NCI-H2081 treated with DMSO at 0.1 percent for 48 hours (cell line): ENCODE results near the gene KRR1.
"Not testable (repeated sequence)": the region's sequence is repeated elsewhere in the genome, so short reads cannot be mapped to it uniquely, and the experiment has no call there.

Experiments
- DNase-seq: peaks from one replicate; lab custom pipeline; 2025; lab: John Stamatoyannopoulos, UW

KRR1 gene

DNA sequence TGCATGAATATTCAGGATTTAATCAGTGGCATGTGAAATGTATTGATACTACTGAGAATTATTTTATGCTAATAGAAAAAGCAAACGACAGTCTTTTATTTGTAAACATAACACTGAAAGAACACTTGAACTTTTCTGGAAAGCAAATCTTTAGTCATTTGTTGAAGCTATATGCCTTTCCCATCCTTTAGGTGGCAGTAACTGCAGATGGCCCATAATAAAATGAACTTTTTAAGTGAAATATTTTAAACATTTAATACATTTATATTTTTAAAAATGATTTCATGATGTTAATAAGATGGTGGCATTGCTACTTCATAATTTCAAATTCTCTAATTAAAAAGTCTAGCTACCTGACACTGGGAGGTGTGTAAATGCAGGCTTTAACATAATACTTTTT is 13.9 kb upstream of the KRR1 start:
- DNase-seq, result no peak

DNA sequence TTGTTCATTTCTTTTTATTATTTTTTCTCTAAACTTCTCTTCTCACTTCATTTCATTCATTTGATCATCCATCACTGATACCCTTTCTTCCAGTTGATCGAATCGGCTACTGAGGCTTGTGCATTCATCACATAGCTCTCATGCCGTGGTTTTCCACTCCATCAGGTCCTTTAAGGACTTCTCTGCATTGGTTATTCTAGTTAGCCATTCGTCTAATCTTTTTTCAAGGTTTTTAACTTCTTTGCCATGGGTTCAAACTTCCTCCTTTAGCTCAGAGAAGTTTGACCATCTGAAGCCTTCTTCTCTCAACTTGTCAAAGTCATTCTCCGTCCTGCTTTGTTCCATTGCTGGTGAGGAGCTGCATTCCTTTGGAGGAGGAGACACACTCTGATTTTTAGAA is 10.7 kb upstream of the KRR1 start:
- not testable (repeated sequence) for DNase-seq

DNA sequence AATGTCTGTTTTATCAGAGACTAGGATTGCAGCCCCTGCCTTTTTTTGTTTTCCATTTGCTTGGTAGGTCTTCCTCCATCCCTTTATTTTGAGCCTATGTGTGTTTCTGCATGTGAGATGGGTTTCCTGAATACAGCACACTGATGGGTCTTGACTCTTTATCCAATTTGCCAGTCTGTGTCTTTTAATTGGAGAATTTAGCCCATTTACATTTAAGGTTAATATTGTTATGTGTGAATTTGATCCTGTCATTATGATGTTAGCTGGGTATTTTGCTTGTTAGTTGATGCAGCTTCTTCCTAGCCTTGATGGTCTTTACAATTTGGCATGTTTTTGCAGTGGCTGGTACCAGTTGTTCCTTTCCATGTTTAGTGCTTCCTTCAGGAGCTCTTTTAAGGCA is 9.8 kb upstream of the KRR1 start:
- not testable (repeated sequence) for DNase-seq

DNA sequence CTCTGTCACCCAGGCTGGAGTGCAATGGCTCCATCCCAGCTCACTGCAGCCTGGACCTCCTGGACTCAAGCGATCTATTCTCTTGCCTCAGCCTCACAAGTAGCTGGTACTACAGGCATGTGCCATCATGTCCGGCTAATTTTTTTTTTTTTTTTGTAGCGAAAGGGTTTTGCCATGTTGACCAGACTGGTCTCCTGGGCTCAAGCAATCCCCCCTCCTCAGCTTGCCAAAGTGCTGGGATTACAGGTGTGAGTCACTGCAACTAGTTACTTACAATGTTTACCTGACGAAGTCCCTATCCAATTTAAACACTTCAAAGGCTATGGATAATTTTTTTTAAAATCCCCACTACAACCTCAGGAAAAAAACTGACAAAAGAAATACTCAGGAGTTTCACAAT is 1.8 kb downstream of the KRR1 start:
- no peak for DNase-seq

DNA sequence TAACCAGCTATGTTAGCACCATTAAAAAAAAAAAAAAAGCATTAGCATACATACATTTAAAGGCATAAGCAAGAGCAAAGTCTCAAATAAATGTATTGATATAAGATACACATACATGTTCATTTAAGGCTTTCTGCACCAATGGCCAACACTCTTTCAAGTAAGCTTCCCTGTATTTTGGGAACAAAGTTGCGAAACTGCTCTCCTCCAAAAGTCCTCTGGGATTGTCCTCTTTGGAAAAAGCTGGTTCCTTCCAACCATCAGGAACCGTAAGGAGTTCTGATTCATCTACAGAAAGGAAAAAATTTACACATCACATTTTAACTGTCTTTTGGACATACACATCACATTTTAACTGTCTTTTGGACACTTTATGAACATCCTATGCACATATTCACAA is 3.2 kb downstream of the KRR1 start:
- no peak for DNase-seq

DNA sequence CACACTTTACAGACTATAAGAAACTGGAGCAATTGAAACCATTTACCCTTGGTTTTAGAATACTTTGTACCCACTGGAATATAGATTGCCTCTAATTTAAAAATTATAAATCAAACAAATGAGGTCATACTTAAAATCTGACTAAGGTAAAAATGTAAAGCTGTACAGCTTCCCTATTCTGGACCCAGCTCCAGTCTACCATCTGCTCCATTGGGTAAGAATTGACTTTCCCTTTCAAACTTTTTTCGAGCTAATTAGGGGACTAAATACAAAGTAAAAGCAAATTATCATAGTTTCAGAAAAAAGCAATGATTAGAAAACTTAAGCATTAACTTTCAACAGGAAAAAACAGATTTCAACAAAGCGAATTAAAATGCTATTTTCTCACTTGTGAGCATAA is 4.3 kb downstream of the KRR1 start:
- no peak for DNase-seq

DNA sequence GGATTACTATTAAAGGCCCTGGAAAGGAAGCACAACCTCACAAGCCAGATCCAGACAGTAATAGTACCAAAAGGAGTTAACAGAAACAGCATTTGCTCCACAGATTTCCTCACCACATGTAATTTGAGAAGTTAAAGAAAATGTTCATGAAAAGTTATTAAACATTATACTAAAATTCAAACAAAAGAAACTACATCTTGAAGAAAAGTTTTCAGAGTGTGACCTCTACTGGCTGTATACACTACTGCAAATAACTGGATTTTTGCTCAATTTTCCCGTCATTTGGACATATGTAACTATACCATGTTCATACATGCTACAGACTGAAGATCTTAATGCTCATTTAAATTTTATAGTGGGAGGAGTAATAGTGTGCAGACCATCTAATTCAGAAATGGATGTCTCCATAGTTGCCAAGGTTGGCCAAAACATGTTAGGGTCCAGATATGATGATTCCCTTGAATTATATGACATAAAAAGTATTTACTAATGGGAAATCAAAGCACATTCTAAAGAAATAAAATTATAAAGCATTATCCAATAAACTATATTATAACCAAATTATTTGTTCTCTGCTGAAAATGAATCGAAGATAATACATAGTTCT is 5.6 kb downstream of the KRR1 start:
- no peak for DNase-seq

DNA sequence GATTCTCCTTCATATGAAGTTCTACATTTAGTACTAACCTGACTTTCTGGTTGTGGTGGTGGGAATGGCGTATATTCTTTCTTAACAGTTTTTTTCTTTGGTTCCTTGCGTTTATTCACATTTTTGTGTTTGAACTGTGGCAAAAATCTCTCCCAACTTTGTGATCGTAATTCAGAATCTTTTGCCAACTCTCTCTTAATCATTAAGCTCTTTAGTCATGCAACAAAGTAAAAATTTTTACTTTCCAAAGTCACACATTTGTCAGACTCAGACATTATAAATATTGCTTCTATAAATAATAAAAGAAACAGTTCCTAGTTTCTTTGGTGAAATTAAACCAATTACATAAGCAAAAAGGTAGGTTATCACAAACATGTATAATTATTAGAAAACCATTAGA is 7.5 kb downstream of the KRR1 start:
- DNase-seq, result no peak

DNA sequence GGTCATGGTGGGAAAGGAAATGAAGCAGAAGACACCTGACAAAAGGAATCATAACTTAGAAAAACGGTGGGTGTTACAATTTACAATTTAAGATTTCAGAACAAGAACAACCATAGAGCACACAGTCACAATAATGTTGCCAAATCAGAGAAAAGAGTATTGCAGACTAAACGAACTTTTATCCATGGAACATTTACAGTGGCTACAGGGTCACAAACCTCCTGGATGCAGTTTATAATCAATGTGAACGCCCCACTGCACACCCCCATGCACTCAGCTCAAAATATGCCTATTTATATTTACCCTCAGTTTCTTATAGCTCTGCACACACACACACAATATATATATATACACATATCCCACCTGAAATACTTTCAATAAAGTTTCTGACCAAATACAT is 8.0 kb downstream of the KRR1 start:
- no peak for DNase-seq

DNA sequence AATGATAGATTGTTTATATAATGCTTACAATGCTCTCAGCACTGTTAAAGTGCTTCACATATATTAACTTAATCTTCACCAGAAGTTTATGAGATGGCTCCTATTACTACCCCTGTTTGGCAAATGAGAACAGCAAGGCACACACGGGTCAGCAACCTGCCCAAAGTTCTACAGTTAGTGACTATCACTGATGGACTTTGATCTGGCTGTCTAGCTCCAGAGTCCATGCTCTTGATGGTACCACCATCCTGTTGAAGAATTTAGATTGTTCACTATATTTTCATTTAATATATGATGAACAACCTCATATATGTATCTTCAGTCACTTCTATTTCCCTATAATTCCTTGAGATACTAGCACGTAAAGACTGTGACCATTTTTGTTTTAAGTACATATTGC is 20.2 kb downstream of the KRR1 start:
- DNase-seq, result no peak

DNA sequence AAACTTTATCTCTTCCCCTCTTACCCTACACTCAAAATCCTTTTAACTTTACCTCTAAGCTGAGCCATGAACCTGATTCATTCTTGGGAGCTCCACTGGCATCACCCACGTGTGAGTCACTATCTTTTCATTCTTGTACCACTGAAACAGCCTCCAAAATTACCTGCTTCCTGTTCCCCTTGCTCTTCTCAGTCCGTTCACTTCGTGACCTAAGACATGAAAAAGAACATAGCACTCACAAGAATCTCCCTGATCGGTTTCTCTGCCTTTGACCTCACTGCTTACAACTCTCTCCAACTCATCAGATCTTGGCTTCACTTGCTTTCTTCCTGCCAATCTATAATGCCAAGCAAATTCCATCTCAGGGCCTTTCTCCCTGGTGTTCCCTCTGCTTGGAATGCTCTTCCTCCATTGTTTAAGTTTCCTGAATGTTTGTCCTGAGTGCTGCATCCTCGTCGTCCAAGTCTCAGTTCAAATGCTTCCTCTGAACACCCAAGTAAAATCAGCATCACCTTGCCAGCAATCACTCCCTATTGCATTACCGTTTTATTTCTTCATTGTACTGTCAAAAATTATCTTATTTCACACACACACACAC is 21.7 kb downstream of the KRR1 start:
- no peak for DNase-seq

DNA sequence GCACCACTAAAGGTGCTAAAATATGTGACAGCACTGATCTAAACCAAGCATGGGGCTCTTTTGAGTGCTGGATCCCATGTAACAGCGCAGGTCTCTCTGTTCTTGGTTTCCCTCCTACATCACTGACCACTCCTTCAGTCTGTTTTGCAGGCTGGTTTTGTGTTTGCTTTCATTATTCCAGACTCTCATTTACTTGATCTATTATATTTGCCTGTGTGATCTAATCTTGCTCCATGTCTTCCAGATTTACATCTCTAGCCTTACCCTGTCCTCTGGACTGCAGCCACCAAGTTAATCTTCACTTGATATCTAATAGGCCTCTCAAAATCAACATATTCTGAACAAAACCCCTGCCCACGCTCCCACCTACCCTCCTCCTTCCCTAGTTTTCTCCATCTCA is 22.2 kb downstream of the KRR1 start:
- DNase-seq, result no peak

DNA sequence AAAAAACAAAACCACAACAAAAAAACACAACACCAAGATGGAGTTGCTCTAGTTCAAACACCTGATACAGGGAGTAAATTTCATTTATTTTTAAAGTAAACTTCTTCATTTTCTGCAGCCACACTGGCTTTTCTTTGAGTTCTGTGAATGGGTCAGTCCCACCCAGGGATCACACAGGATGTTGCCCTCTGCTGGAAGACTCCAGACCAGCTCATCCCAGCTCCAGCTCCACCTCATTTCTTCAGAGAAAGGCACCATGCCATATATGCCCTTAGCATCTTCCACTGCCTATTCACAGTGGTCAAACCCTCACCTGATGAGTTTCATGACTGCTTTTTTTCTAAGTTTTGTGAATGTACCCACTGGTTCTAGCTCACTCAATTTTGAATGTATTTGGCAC is 22.9 kb downstream of the KRR1 start:
- DNase-seq, result no peak

DNA sequence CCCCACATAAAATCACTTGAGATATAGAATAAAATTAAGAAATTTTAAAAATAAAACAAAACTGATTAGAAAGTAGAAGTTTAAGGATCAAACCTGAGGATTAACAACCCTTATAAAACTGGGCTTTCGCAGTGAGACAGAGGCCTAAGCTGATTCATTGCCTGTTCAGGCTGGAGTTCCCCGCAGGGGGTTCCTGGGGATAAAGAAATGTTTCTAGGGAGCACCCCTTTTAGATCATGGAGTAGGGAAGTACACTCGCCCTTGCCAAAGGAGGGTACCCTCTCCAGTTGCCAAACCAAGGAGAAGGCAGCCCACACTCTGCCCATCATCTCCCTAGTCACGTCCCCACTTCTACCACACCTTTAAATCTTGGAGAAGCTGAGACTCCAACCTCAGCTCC is 24.1 kb downstream of the KRR1 start:
- no peak for DNase-seq

DNA sequence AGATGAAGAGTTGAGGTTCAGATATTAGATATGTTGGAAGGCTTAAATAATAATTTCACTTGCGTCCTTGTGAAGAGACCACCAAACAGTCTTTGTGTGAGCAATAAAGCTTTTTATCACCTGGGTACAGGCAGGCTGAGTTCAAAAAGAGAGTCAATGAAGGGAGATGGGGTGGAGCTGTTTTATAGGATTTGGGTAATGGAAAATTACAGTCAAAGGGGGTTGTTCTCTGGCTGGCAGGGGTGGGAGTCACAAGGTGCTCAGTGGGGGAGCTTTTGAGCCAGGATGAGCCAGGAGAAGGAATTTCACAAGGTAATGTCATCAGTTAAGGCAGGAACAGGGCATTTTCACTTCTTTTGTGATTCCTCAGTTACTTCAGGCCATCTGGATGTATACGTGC is 27.0 kb downstream of the KRR1 start:
- DNase-seq, result not testable (repeated sequence)

DNA sequence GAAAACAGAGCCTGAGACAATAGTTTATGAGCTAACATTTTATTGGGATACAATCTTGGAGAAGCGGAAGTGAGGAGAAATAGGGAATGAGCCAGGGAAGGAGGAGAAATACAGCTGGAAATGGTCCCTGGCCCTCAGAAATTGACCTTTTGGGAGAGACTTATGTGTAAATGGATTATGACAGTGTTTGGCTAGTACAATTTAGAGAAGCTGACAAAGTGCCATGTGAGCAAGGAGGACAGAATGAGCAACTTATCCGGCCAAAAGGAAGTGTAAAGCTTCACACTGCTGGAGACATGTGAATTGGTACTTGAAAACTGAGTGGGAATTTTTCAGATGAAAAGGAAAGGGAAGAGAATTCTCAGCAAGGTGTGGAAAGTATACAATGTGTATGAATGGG is 28.0 kb downstream of the KRR1 start:
- no peak for DNase-seq

DNA sequence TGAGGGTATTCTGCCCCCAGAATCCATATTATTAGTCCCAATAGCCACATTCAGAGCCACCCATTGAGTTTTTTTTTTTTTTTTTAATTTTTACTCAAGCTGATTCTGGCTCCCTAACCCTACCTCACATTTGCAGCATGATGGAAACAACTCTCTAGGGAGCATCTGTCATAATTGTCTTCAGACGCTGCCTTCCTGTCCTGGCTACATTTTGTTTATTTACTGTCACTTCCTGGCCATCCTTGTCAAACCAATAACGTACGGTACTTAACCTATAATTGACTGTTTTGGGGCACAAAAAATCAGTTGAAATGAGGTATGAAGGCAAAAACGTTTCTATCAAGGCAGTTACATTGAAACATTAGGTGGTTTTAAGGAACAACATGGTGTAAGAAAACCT is 28.8 kb downstream of the KRR1 start:
- no peak for DNase-seq

DNA sequence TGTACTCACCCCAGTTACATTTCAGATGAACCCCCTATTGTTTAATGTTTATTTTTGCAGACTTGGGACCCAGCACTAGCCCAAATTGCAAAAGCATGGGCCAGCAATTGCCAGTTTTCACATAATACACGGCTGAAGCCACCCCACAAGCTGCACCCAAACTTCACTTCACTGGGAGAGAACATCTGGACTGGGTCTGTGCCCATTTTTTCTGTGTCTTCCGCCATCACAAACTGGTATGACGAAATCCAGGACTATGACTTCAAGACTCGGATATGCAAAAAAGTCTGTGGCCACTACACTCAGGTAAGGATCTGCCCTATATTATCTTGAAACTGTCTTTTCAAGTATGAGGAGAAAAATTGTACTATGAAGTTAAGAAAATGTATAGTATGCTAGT is 29.6 kb downstream of the KRR1 start:
- no peak for DNase-seq

DNA sequence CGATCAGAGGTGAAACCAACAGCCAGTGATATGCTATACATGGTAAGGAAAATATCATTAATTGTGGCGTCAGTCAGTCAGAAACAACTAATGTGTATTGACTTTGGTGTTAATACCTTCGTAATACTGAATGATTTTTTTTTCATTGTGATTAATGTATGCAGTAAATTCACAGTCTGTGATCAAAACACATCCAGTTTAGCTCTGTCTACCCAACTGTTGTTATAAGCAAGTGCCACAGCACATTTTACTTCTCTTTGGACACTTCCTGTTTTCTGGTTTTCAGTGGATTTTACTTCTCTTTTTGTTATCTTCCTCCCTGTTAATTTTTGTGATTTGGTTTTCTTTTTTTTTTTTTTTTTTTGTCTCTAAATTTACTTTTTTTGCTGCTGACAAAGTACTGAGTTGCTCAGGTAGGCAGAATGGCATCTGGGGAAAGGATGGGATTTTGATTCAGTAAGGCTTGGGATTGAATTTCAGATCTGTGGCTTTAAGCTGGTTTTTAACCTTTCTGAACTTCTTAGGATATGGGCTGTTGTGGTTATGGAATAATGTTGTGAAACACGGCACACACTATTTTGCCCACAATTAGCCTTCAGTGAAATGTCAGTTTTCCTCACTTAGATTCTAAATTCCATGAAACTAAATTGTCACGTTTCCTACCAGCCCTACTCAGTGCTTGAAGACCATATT is 30.2 kb downstream of the KRR1 start:
- DNase-seq, result no peak

DNA sequence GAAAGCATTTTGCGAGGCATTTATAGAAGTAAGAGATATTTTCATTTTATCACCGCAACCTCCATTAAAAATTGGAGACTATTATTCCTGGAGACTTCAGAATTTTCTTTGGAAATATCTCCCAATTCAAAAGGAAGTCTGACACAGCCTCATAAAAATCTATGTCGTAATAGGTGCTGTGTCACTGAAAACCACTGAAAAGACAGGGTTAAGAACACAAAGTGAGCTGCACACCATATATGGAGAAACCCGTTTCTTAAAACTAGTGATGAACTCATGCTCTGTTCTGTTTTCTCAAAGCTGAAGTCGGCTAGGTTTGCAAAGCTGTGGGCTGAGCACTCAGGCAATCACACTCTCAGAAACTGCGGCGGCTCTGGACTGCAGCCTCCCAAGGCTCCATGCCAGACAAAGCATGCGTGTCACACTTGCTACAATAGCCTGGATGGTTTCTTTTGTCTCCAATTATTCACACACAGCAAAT is 30.9 kb downstream of the KRR1 start, which contains the start of gene GLIPR1:
TSS of gene GLIPR1 (plus strand) at position 287 of the 481 bp plus-strand sequence. CDS start at position 413, 126 bp downstream.
- DNase-seq, result no peak

DNA sequence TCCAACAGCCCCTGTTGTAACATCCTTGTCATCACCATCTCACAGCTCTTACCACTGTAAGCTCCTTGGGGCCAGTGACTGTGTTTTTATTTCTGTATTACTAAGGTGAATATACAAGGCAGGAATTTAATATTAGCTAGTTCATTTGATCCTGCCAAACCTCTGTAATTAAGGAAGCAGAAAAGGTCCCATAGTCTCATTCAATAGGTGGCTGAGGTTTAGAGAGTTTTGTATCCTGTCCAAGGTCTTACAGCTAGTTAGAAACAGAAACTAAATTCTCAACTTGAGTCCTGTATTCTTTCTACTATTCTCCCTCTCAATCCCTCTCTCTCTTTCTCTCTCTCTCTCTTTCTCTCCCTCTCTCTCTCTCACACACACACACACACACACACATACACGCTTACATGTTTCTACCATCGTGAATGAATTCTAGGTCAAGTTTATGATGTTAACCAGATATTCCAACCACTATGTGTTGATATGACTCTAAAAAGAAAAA is 31.4 kb downstream of the KRR1 start:
- DNase-seq, result no peak

DNA sequence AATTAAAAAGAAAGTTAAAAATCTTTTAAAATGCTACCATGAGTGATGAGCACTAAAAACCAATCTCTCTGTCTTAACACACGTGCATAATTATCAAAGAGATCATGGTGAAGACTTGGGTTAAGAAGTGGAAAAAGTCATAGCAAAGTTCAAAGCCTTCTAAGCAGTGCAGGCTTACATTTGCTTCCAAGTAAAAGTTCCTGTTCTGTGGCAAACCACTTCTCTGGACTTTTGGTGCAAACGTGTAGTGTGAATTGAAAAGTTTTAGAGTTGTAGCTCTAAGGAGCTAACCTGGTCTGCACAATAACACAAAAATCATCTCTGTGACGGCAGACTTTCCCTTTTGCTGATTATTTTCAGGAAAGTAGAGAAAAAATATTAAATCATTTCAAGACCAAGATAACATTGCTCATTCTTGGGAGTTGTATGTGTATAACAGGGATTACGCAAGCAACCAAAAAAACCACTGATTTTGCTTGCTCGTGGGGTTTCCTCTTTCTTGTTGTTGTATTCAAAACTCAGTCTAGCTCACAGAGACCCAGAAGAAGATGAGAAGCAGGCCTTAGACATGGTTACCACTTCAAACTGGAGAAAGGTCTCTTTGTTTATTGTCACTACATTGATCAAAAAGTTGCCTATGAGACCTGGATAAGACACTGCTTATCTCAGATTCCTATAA is 33.2 kb downstream of the KRR1 start:
- no peak for DNase-seq

DNA sequence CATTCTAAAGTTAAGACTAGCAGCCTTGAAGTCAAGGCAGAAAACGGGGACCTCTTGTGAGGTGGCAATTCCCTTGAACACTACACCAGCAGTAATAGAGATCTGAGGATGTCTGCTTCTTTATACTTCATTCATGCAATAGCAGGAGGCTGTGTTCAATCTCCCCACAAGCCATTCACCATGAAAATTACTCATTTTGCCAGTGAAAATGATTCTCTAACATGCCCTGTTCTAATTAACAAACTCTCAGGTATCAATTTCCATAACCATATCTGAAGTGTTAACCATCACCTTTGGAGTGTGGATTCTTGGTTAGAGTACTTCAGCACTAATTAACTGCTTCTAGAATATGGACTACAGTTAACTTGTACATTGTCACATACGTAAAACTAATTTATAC is 34.3 kb downstream of the KRR1 start:
- no peak for DNase-seq
